Activated T-helper 17 cell treated with anti-CD3 and anti-CD28 coated beads, Interleukin-2, amount 50 U/mL, for 72 hours (primary cell): Measurements from ENCODE around the gene SDSL. TPM values are rescaled to one million over a fixed set of nuclear protein-coding genes. Genes with fewer than 3 reads are reported as not detected.

Experiments
- ATAC-seq: fragments of 150-1000 bp; cut with Tn5 transposase; replicated peaks from 2 replicates; pipeline ENCODE4 v1.10.0; 2021; ENCODE audit warnings: mild to moderate bottlenecking, moderate library complexity
- H3K27ac Mint-ChIP-seq: one replicate; pipeline ENCODE4 v1.8.0; 2022; ENCODE audit warnings: mixed read lengths
- H3K27me3 Mint-ChIP-seq: one replicate; pipeline ENCODE4 v1.8.0; 2022; ENCODE audit warnings: mixed read lengths
- H3K36me3 Mint-ChIP-seq: one replicate; pipeline ENCODE4 v1.8.0; 2022; ENCODE audit warnings: low read depth, mild to moderate bottlenecking, mixed read lengths
- H3K4me1 Mint-ChIP-seq: one replicate; pipeline ENCODE4 v1.8.0; 2022; ENCODE audit warnings: mixed read lengths
- H3K4me3 Mint-ChIP-seq: one replicate; pipeline ENCODE4 v1.8.0; 2022; ENCODE audit warnings: mild to moderate bottlenecking, mixed read lengths
- H3K9me3 Mint-ChIP-seq: one replicate; pipeline ENCODE4 v1.8.0; 2022; ENCODE audit warnings: mixed read lengths
- total RNA-seq, 2 donors: library from RNA; stranded (reverse); gene quantifications; one replicate each; pipeline ENCODE4 v1.2.3, GENCODE V29; 2022

Gene SDSL
- total RNA-seq, 2 donors from 2014 or later = 0.24 to 0.69 TPM

DNA sequence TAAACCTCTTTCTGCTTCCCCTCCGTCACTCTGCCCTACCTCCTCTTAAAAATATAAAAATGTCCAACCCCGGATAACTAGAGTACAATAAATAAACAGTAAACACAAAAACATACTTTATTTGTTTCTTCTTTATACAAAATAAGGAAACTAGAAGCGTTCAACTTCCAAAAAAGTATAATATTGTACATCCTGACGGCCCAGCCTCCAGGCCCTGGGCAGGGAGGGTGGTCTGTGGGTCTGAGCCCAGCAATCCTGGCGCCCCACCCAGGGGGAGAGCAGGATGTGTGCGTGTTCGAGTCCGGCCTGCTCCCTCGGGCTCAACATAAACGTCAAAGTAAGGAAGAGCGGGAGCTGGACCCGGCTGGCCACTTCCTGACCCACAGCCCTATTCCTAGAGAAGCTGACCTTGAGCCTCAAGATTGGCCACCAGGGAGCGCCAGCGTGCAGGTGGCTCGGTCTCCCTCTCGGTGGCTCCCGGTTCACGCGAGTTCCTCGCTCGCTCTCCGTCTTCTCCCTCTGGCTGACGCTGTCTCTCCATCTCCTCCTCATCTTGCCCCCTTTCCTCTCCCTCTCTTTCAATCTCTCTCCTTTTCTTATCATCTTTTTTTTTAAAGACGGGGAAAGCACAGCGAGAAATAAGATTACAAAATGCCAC, 40.1 kb downstream of the SDSL start:
- Mint-ChIP-seq H3K9me3 (no peaks in the 10 kb centered on the region), H3K4me3 (peak overlapping the region; percentile 76), H3K27ac (no peak overlapping the region), H3K27me3 (peaks cover 63% of the 10 kb centered on the region), H3K4me1 (peaks cover 17% of the 10 kb centered on the region), H3K36me3 (peaks cover 12% of the 10 kb centered on the region)
- ATAC-seq = peak; percentile 84

GRCh38 chr12:113462998-113463745, 41.0 kb downstream of the SDSL start:
- H3K4me1 Mint-ChIP-seq = peaks cover 17% of the 10 kb centered on the region
- H3K36me3 Mint-ChIP-seq = peaks cover 12% of the 10 kb centered on the region
- ATAC-seq = no peak
- peak overlapping the region; percentile 57 for H3K4me3 Mint-ChIP-seq
- H3K9me3 Mint-ChIP-seq = no peaks in the 10 kb centered on the region
- peaks cover 58% of the 10 kb centered on the region for H3K27me3 Mint-ChIP-seq
- H3K27ac Mint-ChIP-seq = no peak overlapping the region

DNA sequence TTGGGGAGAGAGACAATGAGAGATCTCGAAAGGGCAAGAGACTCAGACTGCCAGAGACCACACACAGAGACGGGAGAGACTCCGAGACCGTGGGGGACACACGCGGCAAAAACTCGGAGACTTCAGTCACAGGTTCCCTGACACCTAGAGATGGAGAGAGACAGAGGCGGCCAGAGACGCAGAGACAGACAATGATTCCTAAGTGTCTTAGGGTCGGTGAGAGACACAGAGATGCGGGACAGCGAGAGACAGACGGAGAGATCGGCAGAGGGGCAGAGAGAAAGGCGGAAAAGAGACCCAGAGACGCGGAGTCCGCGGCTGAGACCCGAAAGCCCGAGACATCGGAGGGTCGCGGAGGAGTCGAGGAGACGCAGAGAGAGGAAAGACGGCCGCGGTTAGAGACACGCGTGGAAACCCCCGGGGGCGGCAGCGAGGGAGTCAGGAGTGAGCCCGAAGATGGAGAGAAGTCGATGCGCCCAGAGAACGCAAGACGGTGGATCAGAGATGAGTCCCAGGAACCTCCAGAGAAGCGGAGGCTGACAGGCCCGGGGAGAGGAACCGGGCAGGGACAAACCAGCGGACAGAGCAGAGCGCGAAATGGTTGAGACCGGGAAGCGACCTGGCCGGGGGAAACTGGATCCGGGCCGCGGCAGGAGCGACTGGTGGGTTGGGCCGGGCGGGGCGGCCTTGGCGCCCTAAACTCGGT, 41.7 kb downstream of the SDSL start:
- H3K9me3 Mint-ChIP-seq = no peaks in the 10 kb centered on the region
- peaks cover 17% of the 10 kb centered on the region for H3K4me1 Mint-ChIP-seq
- H3K27me3 Mint-ChIP-seq = peaks cover 60% of the 10 kb centered on the region
- no peak for ATAC-seq
- peak overlapping the region; percentile 57 for H3K4me3 Mint-ChIP-seq
- H3K36me3 Mint-ChIP-seq = peaks cover 12% of the 10 kb centered on the region
- no peak overlapping the region for H3K27ac Mint-ChIP-seq

DNA sequence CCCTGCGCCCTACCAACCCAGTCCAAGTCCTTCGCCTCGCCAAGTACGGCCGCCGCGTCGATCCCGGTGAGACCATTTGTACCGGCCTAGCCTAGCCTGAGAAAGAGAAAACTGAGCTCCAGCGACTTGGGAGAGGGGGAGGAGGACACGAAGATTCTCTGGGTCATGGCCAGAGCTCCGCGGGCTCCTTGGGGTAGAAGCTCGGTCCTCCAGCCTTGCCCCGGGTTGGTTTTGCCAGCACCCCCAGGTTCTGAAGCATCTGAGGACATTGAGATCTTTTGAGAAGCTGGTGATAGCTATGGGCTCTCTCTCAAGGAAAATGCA, 42.2 kb downstream of the SDSL start:
- Mint-ChIP-seq H3K27ac (no peak overlapping the region), H3K36me3 (peaks cover 12% of the 10 kb centered on the region), H3K4me3 (peak overlapping the region; percentile 57), H3K27me3 (peaks cover 55% of the 10 kb centered on the region), H3K4me1 (peaks cover 17% of the 10 kb centered on the region), H3K9me3 (no peaks in the 10 kb centered on the region)
- no peak for ATAC-seq

DNA sequence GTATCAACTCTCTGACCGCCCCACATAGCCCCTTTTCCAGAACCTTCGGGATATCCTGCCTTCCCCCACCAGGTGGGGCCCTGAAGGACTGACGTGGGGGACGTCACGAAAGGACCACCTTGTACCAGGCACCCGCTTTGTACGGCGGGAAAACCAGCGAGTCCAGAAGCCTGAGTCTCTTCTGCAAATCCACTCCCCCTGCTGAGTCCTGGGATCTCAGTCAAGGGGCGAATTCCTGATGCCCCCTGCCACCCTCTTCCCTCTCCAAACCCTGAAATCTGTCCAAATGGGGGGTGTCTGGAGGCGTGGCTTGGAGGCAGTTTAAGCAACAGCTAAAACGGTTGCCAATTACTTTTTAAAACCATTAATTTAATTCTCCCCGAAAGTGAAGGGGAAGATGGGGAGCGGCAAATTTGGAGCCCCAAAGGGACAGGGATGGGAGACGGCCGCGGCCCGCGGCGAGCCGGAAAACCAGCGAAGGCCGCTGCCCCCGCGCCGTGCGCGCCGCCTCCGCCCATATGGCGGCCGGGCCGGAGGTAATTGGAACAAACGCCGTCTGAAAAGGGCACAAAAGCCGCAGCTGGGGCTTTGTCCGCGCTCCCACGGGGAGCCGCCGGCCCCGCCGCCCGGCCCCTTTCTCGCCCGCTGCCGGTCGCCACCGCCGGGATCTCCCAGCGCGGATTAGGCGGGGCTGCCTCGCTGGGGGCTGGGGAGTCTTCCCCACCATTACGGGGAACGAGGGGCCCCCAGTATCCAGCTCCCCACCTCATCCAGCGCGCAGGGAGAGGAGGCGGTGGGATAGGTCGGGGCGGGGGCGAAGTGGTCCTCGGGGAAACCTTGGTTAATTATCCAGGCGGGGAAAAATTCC, 42.9 kb downstream of the SDSL start:
- H3K9me3 Mint-ChIP-seq = no peaks in the 10 kb centered on the region
- peak overlapping the region; percentile 57 for H3K4me3 Mint-ChIP-seq
- peaks cover 17% of the 10 kb centered on the region for H3K4me1 Mint-ChIP-seq
- no peak overlapping the region for H3K27ac Mint-ChIP-seq
- ATAC-seq = no peak
- peaks cover 53% of the 10 kb centered on the region for H3K27me3 Mint-ChIP-seq
- H3K36me3 Mint-ChIP-seq = peaks cover 12% of the 10 kb centered on the region

DNA sequence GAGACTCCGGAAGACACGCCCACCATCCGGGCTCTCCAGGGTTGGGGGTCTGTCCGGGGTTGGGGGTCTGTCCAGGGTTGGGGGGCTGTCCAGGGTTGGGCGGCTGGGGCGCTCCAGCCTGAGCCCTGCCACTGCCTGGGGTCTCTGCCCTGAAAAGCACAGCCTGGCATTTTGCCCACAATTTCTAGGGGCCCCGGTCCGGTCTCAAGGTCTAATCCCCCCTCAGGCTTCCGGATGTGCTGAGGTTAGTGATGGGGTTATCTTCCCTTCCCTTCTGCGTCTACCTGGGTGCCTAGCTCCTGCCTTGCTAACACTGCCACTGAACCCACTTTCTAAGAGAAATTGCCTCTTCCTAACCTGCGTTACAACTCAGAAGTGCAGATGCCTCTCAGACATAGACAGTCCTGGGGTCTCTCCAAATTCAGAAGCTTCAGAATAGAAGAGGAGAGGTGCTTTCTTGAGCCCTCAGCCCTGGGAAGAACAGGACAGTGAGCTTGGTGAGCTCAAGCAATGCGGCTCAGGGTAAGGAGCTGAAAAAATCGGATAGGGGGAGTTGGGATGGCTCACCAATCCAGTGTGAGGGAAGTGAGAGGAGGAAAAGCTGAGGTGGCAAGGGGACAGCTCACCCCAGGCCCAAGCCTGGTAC, 43.8 kb downstream of the SDSL start:
- H3K27me3 Mint-ChIP-seq = peaks cover 50% of the 10 kb centered on the region
- peaks cover 17% of the 10 kb centered on the region for H3K4me1 Mint-ChIP-seq
- no peak for ATAC-seq
- H3K36me3 Mint-ChIP-seq = peaks cover 12% of the 10 kb centered on the region
- no peaks in the 10 kb centered on the region for H3K9me3 Mint-ChIP-seq
- H3K4me3 Mint-ChIP-seq = no peak overlapping the region
- H3K27ac Mint-ChIP-seq = no peak overlapping the region

GRCh38 chr12:113466454-113467141, 44.4 kb downstream of the SDSL start:
- H3K27ac Mint-ChIP-seq = no peak overlapping the region

DNA sequence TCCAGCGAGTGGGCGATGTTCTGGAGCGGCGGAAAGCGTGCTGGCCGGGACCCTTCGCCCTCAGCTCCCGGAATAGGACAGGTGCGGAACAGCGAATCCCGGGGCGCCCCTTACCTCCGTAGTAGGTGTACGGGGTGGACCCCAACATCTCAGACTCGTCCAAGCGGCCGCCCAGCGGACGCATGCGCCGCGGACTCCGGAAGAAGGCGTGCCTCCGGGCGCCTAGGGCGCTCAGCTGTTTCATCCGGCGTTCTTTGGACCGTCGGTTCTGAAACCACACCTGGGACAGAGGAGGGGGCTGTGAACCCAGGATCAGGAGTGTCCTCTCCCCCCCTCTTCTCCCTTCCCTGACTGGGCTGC, 44.9 kb downstream of the SDSL start:
- peaks cover 12% of the 10 kb centered on the region for H3K36me3 Mint-ChIP-seq
- H3K4me1 Mint-ChIP-seq = peaks cover 17% of the 10 kb centered on the region
- H3K27ac Mint-ChIP-seq = no peak overlapping the region
- no peaks in the 10 kb centered on the region for H3K9me3 Mint-ChIP-seq
- H3K4me3 Mint-ChIP-seq = peak overlapping the region; percentile 40
- peaks cover 49% of the 10 kb centered on the region for H3K27me3 Mint-ChIP-seq
- no peak for ATAC-seq

More at GRCh38 chr12:113466454-113467141, 44.4 kb downstream of the SDSL start:
- Mint-ChIP-seq H3K4me1 (peaks cover 17% of the 10 kb centered on the region), H3K4me3 (peak overlapping the region; percentile 40), H3K36me3 (peaks cover 12% of the 10 kb centered on the region), H3K9me3 (no peaks in the 10 kb centered on the region), H3K27me3 (peaks cover 46% of the 10 kb centered on the region)
- no peak for ATAC-seq

DNA sequence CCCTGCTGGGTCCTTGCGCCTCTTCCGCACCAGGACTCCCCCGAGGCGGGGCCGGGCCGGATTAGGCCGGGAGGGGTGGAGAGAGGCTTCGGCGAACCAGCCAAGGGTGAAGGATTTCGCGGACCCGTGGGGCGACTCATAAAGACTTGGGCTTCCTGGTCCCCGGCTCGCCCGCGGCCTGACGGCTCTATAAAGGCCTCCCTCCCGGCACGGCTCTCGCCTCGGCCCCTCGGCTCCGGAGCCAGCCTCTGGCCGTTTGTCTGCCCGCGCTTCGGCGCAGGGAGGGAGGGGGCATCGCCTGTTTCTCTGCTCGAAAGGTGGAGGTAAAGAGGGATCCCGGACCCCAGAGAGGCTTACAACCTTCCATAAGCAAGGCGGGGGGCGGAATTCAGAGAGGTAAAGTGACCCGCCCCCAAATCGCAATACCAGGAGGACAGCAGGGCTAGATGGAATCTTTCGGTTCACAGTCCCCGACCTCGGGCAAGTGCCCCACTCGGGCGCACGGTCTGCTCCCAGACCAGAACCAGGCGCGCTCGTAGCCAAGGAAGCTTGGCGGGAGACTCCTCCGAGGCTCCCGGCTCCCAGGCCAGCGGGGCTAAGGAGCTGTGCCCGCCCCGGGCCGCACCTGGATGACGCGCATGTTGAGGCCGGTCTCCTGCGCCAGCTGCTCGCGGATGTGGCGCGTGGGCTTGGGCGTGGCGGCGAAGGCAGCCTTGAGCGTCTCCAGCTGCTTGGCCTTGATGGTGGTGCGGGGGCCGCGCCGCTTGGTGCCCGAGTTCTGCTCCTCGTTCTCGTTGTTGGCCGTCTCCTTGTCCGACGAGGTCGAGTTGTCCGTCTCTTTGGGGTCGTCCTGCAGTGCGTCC, 45.6 kb downstream of the SDSL start:
- Mint-ChIP-seq H3K27ac (no peak overlapping the region), H3K4me1 (peaks cover 17% of the 10 kb centered on the region), H3K27me3 (peaks cover 49% of the 10 kb centered on the region), H3K36me3 (peaks cover 7% of the 10 kb centered on the region), H3K4me3 (peak overlapping the region; percentile 40), H3K9me3 (no peaks in the 10 kb centered on the region)
- no peak for ATAC-seq

GRCh38 chr12:113468365-113469223, 46.4 kb downstream of the SDSL start:
- peak overlapping the region; percentile 23 for H3K4me3 Mint-ChIP-seq
- no peak for ATAC-seq
- peaks cover 5% of the 10 kb centered on the region for H3K36me3 Mint-ChIP-seq
- H3K9me3 Mint-ChIP-seq = no peaks in the 10 kb centered on the region
- H3K27ac Mint-ChIP-seq = no peak overlapping the region
- H3K27me3 Mint-ChIP-seq = peaks cover 54% of the 10 kb centered on the region
- H3K4me1 Mint-ChIP-seq = peaks cover 21% of the 10 kb centered on the region

GRCh38 chr12:113469224-113469948, 47.2 kb downstream of the SDSL start:
- Mint-ChIP-seq H3K9me3 (no peaks in the 10 kb centered on the region), H3K4me1 (peaks cover 15% of the 10 kb centered on the region), H3K27ac (no peak overlapping the region), H3K36me3 (no peaks in the 10 kb centered on the region), H3K27me3 (peaks cover 53% of the 10 kb centered on the region), H3K4me3 (no peak overlapping the region)
- ATAC-seq = no peak
